NK-92 (cell line): ENCODE measurements around the gene MAPRE2.

Experiments used
- DNase-seq: peaks from one replicate; lab custom pipeline; 2025; ENCODE audit not compliant: unreplicated experiment; lab: John Stamatoyannopoulos, UW

The MAPRE2 gene

DNA sequence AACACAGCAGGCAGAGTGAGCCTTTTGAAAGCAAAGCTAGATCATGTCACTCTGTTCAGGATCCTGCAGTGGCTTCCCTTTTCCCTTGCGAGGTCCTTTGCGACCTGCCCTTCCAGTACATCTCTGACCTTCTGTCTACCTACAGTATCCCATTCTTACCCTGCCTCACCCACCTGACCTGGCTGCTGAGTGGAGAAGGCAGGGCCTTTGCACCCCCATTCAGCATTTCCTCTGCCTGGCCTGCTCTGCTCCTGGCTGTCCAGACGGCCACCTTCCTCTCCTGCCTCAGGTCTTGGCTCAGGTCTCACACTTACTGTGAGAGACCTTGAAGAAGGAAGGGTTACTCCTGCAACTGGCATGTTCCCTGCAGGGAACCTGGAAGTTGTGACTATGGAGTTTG lies 77.4 kb downstream of the MAPRE2 start:
- DNase-seq = no peak

DNA sequence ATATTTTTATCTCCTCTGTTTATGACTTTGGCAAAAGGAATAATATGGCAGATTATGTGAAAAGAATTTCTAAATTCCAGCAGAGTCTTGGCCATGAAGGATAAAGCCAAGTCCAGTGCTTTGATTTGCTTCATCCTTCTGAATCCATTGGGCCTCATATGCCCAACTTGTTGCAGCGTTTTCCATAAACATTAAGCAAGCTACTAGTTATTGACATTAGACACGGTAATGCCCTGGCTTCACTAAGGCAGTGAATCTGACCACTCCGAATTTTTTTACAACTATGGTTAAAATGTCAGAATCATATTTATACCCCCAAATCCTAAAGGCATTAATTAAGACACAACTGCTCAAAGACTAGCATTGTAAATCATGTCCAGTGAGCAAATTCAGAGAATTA lies 79.8 kb downstream of the MAPRE2 start:
- DNase-seq = no peak

DNA sequence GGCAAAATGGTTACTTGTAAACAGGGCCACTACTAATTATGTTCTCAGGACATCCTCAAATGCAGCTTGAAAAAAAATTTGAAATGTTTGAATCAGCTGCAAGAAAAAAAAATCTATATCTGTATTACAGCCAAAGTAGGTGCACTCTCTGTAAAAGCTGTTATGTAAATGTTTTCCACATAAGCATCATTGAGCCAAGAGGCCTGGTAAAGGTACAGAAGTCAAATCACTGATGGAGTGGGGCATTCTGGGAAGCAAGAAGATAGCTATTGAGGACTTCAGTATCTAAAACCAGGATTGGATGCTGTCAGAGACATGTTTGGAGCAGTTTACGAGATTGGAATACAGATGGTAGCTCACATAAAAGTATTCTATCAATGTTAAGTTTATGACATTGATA lies 80.3 kb downstream of the MAPRE2 start:
- no peak for DNase-seq

DNA sequence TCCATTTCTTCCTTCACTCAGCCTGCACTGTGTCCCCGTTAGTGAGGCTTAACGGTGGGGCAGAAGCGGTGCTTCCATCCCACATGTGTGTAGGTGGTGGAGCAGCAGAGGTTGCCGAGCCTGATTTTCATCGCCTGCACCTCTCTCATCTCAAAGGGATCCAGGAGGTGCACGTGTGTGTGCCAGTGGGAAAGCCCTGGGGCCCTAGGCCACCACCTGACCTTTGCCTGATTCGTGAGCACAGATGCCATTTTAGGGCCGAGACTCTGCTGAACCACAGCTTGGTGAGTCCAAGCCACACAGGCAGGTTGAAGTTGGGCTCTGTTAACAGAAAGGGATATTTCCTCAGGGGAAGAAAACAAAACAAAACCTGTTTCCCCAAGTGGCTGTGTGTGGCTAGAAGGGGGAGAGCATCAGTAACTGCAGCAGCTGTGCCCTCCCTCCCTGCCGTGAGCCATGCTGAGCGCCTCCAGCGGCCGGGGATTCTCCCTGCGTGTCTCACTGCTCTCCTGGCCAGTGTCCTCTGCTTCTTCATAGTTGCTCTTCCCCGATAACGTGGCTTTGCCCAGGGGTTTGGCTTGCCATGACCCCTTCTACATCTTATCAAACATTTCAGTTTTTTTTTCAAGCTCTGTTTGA lies 81.5 kb downstream of the MAPRE2 start:
- DNase-seq = no peak

DNA sequence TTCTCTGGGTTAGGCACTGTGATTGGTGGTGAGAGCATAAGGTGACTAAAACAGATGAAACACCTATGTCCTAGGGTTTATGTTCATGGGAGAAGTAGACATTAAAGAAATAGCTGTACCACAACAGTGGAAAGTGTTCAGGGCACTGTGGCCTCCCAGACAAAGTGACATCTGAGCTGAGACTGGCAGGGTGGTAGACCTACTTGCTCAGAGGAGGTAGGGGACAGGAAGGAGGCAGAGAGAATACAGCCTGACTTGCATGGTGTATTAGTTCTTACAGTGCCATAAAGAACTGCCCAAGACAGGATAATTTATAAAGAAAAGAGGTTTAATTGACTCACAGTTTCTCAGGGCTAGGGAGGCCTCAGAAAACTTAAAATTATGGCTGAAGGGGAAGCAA lies 82.6 kb downstream of the MAPRE2 start:
- DNase-seq = no peak

DNA sequence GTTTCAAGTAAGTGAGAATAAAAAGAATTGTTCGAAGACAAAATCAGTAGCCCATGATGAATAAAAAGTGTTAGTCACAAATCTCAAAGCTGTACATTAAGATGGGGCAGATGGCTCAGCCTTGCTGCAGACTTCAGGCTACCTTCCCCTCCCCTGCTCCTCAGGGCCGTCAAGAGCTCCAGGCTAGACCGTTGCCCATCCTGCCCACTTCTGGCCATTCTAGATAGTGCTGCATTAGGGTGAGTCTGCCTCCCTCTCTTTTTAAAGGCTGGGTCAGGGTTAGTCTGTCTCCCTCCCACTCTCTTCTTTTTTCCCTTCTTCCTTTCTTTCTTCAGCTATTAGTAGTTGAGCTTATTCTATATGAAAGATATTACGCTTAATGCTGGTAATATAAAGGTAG lies 86.0 kb downstream of the MAPRE2 start:
- DNase-seq = no peak

DNA sequence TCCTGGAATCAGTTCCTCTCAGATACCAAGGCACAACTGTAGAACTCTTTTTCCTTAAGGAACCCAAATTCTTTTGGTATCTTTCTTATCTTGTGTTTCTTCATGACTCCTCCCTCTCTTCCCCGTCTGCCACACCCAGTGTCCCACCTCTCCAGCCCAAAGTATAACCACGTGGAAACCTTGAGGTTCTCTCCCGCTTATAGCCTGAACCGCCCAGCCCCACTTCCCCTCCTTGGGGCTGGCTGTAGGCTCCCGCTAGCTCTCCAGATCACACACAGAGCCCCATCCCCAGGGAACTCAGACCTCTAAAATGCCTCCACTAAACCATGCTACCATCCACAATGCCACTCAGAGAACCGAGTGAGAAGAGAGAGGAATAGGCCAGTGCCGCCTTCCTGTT lies 87.5 kb downstream of the MAPRE2 start:
- no peak for DNase-seq

DNA sequence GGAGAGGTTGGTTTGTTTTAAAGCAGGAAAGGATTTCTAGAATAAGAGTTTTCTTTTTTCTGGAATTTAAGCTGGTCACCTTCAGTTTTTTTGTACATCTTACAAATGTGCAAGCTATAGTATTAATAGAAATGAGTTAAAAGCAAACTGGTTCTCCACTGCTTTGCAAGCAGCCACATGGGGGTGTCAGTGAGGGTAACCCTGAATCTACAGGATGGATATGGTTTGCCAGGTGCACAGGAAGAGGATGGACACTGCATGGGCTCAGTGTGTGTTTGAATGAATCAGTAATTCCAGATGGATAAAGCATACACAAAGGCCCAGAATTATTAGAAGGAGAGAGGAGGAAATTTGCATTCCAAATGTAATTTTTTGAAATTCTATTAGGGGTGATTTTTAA lies 89.0 kb downstream of the MAPRE2 start:
- no peak for DNase-seq

DNA sequence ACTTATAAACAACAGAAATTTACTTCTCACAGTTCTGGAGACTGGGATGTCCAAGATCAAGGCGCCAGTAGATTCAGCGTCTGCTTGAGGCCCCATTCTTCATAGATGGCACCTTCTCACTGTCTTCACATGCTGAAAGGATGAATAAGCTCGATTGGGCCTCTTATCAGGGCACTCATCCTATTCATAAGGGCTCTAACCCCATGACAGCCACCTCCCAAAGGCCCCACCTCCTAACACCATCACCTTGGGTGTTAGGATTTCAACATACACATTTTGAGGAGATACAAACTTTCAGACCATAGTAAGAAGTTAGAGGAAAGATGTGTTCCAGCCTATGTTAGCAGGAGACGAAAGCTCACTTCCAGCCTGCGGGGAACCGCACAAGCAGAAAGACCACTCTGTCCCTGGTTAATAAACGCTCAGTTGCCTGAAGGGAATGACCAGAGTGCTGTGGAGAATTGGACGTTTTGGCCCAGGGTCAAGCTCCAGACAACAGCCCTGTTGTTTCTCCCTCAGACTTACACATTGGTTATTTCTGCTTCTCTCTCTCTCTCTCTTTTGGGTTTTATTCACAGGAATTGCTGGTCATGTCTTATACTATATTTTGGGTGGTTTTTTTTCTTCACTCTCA lies 90.3 kb downstream of the MAPRE2 start:
- no peak for DNase-seq

DNA sequence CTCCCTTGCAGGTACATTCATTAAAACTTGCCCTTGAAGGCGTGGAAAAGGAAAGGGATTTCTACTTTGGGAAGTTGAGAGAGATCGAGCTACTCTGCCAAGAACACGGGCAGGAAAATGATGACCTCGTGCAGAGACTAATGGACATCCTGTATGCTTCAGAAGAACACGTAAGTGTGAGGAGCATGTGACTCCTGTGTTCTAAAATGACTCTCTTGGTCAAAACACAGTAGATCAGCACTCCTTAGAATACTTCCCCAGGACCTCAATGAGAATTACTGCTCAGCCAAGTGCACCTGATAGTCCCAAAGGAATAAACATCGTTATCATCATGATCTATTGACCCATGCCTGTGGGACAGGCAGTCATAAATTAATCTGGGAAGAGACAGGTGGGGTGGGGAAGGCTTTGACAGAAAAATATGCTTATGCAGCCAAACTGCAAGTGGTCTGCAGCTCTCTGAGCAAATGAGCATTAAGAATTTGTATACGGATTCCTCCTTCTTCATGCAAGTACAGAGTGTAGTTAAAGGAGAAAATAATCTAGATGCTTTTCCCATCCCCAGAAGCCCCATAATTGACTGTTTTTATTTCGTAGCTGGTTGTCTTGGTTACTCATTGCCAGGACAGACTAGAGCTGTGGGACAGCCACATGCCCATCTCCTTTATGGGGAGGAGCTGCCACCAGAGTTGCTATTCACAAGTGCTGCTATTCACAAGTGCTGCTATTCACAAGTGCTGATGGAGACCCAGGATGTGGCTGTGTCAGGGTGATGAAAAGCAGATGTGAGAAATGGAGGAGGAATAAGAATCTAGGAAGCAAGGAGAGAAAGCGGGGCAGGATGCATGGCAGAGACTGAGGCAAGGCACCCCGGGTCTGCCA lies 91.0 kb downstream of the MAPRE2 start:
- no peak for DNase-seq

DNA sequence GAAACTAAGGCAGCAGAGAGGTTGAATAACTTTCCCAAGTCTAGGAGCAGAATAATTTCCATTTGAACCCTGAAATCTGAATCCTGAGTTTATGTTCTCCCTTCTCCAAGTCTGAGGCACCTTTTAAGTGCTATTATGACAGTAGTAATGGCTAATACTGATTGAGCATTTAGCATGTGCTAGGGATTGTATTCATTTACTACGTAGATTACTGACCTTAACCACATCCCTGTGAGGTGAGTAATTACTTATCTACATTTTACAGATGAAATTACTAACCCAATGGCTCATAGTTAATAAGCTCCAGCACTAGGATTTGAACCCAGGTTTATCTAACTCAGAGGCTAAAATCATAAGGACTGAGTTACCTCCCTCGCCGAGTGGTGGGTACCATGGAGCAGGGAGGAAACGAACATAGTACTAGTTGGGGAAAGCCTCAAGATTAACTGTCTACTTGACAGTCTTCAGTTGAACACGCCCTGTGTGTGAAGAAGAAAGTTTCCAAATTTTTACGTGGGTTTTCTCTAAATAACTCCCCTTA lies 93.0 kb downstream of the MAPRE2 start:
- DNase-seq = no peak

DNA sequence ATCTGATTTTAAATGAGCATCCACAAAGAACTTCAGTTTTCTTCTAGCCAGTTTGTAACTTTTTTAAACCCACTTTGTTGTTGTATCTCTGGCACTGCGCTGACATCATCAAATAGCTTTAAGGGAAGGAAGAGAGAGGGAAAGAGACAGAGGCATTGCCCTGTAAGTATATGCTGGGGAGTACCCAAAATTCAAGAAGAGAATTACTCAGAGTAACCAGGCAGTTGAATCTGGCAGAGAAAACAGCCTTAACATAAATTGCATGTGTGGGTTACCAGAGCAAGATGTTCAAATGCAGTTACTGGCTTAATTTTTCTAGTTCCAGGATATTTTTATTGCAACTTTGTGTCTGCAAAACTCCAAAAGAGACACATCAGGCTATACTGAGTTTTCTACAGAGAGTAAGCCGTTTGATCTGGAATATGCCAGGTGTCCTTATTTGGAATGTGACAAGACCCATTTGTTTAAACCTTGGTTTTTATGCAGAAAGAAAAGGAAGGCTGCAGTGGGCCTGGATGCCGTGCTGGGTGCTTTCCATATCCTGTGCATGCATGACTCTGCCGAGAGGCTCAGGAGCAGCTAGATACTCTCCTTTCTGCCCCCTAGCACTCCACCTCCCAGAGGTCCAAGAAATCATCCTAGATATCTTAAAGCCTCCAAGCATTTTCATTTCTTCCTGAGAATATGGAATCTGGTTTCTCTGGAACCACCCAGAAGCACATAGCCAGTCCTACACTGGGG lies 93.7 kb downstream of the MAPRE2 start:
- DNase-seq = no peak

DNA sequence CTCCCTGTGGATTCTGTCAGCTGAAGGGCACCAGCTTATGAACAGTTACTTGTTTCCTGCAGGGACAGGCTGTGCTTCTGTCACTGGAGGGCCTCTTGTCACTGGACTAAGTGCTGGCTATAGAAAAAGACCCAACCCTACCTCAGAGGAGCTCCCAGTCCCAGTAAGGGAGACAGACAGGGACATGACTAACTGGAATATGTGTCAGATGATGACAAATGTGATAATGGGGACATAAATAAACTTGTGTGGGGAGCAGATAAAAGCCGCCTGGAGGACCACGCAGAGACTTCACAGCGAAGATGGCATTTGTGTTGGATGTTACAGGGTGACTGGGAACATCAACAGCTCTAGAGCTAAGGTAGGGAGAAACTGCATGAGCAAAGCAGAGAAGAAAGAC lies 95.0 kb downstream of the MAPRE2 start:
- DNase-seq = no peak

DNA sequence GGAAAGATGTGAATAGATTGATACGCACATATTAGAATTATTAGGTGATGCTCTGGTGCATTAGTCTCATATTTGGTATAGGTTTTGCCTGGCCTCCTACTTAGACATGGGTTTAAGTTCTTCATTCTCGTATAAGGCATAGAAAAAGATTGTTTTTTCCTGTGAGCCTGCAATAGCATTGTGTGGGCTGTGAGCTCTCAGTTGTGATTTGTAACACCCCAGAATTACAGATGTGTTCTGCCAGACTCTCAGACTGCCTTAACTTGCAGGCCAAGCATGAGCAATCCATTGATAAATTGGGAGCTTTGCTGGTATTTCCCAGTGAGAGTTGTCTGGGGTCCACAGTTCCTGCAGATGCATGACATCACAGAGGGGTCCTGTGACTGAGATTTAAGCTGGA lies 95.7 kb downstream of the MAPRE2 start:
- no peak for DNase-seq

DNA sequence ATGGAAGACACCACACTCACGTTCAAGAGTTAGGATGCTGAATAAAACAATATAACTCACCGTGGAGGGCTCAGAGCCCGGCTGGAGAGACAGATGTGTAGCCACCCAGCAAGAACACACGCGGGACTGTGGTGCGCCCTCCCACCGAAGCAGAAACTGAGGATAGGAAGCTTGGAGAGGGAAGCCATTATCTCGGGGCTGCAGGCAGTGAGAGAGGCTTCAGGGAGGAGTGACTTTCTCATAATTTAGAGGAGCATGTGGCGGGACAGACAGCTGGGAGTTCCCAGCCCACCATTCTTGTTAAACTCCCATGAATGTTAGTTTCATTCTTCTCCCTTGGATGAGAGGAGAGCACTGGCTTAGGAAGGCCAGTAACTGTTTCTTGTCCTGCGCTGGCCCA lies 96.4 kb downstream of the MAPRE2 start:
- DNase-seq = no peak

DNA sequence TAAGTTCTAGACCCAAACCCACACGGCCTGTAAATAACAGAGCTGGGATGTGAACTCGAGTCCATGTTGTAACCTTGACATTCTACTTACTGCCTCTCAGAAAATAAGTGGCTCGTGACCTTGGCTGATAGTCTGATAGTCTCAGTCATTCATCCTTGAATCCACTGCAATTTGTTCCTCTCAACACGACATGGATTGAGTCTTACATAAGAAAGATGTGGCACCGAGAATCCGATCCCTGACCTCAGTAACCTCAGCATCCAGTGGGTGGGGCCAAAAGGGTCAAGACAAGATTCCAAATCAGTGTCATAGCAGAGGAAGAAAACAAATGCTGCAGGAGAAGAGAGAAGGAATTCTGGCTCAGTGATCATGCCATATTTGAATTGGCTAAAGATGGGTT lies 97.6 kb downstream of the MAPRE2 start:
- DNase-seq = no peak

DNA sequence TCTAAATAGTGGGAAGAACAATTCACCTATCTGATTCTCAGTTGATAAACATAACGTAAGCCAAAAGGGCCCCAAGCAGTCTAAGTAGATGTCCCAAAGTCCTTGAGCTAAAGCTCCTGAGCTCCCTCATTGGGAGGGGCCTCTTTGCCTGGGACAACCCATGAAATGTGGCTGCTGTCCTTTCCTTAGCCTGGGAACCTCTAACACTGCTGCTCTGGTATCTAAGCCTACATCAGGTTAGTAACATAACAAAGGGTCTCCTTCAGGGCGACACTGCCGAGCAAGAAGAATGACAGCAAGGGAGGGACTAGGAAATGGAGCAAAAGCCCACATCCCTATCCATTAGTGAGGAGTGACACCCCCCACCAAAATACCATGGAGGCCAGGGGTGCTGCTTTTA lies 98.3 kb downstream of the MAPRE2 start:
- DNase-seq = no peak

DNA sequence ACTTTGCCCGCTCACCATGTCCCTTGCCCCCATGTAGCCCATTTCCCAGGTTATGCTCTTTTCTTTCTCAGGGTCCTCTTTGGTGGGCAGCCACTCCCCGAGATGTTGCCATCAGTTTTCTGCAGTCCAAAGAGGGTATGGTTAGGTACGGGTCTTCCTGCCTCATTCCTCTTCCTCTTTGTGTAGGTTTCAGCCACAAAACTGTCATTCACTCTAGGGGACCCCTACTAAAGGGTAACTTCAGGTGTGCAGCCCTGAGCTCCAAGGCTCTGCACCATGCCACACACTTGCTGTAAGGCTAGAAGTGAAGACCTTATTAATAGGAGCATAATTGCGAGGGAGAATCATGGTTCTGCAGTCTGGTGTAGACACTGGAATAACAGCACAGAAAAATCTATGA lies 99.9 kb downstream of the MAPRE2 start:
- no peak for DNase-seq

DNA sequence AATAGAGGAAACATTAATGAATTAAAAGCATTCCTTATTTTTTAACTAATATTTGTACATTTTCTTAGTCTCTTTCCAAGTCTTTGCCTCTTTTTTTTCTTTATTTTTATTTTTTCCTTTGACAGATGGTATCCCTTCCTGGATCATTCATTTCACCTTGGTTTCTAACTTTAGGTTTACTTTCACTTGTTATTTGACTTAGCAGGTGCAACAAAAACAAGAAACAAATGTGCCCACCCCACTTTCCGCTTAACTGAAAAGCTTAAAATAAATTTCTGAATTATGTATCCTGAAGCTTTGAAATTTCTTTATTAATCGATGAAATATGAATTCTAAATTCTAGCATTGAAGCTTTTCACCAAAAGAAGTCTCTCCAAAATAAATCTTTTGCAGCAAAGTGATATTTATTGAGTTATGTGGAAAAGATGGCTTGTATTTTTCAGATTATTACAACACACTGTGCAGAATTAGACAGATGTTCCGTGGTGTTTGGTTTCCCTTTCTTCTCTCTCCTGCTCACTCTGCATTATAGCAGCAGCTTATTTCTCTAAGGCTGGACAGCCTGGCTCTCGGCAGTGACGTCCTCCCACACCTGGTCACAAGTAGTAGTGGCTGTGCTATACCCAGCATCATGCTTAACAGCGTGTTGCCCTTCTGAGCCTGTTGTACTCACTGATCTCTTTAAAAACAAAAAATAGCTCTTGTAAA lies 100.5 kb downstream of the MAPRE2 start:
- DNase-seq = no peak

DNA sequence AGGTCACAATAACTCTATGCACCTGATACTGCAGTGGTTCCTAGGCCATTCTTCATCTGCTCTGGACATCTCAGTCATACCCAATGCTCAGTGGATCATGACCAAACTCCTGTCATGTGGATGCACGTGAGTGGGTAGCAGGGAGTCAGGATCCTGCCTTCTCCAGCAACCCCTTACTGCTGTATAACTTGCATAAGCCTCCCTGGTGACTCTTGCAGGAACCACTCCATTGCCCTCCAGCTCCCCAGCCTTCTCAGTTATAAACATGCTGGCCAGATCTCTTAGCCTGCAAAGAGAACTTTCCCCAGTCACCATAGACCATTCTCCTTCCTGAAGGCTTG lies 101.0 kb downstream of the MAPRE2 start:
- no peak for DNase-seq
